Astrocyte (in vitro differentiated cells and primary cell): ENCODE data around the gene ZNF394.

Experiments
- CTCF ChIP-seq: IDR thresholded peaks from 2 replicates; pipeline ENCODE4 v1.5.1; 2011; ENCODE audit warnings: low read depth, mild to moderate bottlenecking, inconsistent platforms, low read length, moderate library complexity; ENCODE audit not compliant: insufficient read depth
- EZH2 ChIP-seq: IDR thresholded peaks from 2 replicates; pipeline ENCODE4 v1.6.1; 2012; ENCODE audit warnings: mild to moderate bottlenecking, low read length, inconsistent platforms; ENCODE audit not compliant: insufficient read depth

GRCh38 chr7:99490878-99491277 is 9.2 kb downstream of the ZNF394 start:
- TF ChIP-seq CTCF: no peak
- no peak for TF ChIP-seq EZH2
